Right lobe of liver (tissue), 6 donors: ENCODE data around the gene SEPTIN1. TPM values are rescaled to one million over a fixed set of nuclear protein-coding genes. Genes with fewer than 3 reads are reported as not detected.
A peak's percentile ranks its signal among the peaks of the same experiment; 100 is the strongest.

Experiments
- ATAC-seq, 4 donors: fragments of 200-7000 bp; cut with Tn5 transposase; one replicate each; pipeline ENCODE4 v1.9.1; 2020; ENCODE audit warnings: mild to moderate bottlenecking in 4 of 4, moderate library complexity in 4 of 4
- DNase-seq, 3 donors: peaks; one replicate each; pipeline ENCODE4 v3.0.0-alpha.2; 2020
- H3K27ac ChIP-seq, 3 donors: fragments of 200-600 bp; one replicate each; pipeline ENCODE4 v1.8.0; 2022
- H3K27me3 ChIP-seq, 2 donors: fragments of 200-600 bp; one replicate each; pipeline ENCODE4 v1.8.0; 2022
- H3K36me3 ChIP-seq, 4 donors: fragments of 200-600 bp; sonication (generic) in 1 of 4; one replicate each; pipeline versions ENCODE4 v1.5.1 to v1.8.0; 2017 to 2022; ENCODE audit warnings: control low read depth in 1 of 4
- H3K4me1 ChIP-seq, 4 donors: fragments of 200-600 bp; sonication (generic) in 1 of 4; one replicate each; pipeline versions ENCODE4 v1.5.1 to v1.8.0; 2017 to 2022; ENCODE audit warnings: control low read depth in 1 of 4
- H3K4me3 ChIP-seq, 3 donors: fragments of 200-600 bp; one replicate each; pipeline ENCODE4 v1.8.0; 2022
- H3K9me3 ChIP-seq, 4 donors: fragments of 200-600 bp; sonication (generic) in 1 of 4; one replicate each; pipeline versions ENCODE4 v1.5.1 to v1.8.0; 2017 to 2022; ENCODE audit warnings: control low read depth in 1 of 4
- POLR2A ChIP-seq: fragments of 450-650 bp; IDR thresholded peaks from one replicate; pipeline ENCODE4 v1.6.1; 2017; ENCODE audit warnings: antibody characterized with exemption, mild to moderate bottlenecking
- WGBS: methylation state at CpG from one replicate; pipeline ENCODE4 v1.1.6; 2018; ENCODE audit warnings: low coverage, low lambda C conversion rate; ENCODE audit not compliant: insufficient coverage; ENCODE audit errors: missing lambda C conversion rate; 5-methylcytosine and 5-hydroxymethylcytosine counted together
- intact Hi-C, 2 donors: fragments of 100-400 bp; cut with DNase I; formaldehyde crosslinking; loops; one replicate each; pipeline versions ENCODE4 v1.11.2 to v1.14.1; 2022
- total RNA-seq, 6 experiments: library from RNA; depleted of rRNA in 2 of 6; stranded (reverse); fragments of >200 nt in 2 of 6; fragmentation: NEBNext Ultra II Directional in 3 of 6; extraction: Animal tissue kit (Norgen Biotek cat#: 25700) in 3 of 6; gene quantifications; one replicate each; pipeline versions ENCODE4 v1.1.0 to v1.2.4, GENCODE V29; 2016 to 2023
- TF ChIP-seq, protein P1 (sequence below), 4 donors: fragments of 200-600 bp in 3 of 4; fragments of 450-650 bp in 1 of 4; IDR thresholded peaks; one replicate each; pipeline versions ENCODE4 v1.5.1 to v1.8.0; 2016 to 2022; ENCODE audit warnings: antibody characterized with exemption in 4 of 4, mild to moderate bottlenecking in 2 of 4
- donor health status: DM: no; HTN: yes; CAD: no.
- donor health status: DM: no; HTN: no; CAD: no.
- donor health status: DM: no; HTN: no; CAD: no.
- donor health status: DM: no; HTN: yes; CAD: no.
- donor health status: DM: no; HTN: yes; CAD: no.

SEPTIN1 gene
- total RNA-seq, 6 experiments from 2014 or later: 0.12 to 1.7 (median 0.93) TPM

DNA sequence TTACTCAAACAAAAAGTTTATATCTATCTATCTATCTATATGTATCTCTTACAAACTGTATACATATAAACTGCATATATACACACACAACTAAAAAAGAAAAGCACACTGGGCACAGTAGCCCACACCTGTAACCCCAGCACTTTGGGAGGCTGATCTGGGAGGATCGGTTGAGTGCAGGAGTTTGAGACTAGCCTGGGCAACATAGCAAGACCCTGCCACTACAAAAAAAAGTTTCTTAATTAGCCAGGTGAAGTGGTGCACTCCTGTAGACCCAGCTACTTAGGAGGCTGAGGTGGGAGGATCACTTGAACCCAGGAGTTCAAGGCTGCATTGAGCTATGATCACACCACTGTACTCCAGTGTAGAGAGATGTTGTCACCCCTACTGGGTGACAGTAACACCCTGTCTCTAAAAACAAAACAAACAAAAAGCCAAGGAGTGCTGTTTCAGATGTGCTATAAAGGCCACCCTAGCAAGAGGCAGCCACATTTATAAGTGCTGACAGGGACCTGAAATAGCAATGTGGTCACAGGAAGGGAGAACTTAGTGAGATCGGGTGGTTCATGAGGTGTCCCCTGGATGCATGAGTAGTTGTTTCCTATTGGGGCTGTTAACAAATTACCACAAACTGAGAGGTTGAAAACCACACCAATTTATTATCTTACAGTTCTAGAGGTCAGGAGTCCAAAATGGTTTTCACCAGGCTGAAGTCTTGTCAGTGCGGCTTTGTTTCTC lies 32.1 kb downstream of the SEPTIN1 start:
- H3K4me1 ChIP-seq: peaks cover 0 to 27% (median 11%) of the 10 kb centered on the region in 4 donors
- intact Hi-C loops: no loop called here
- H3K4me3 ChIP-seq: no peak overlapping the region
- peaks cover 0 to 29% (median 4%) of the 10 kb centered on the region in 4 donors for H3K36me3 ChIP-seq
- ATAC-seq (no peak), DNase-seq (peak in 1 of 3 donors; percentile 17)
- TF ChIP-seq POLR2A: no peak
- TF ChIP-seq, protein P1, sequence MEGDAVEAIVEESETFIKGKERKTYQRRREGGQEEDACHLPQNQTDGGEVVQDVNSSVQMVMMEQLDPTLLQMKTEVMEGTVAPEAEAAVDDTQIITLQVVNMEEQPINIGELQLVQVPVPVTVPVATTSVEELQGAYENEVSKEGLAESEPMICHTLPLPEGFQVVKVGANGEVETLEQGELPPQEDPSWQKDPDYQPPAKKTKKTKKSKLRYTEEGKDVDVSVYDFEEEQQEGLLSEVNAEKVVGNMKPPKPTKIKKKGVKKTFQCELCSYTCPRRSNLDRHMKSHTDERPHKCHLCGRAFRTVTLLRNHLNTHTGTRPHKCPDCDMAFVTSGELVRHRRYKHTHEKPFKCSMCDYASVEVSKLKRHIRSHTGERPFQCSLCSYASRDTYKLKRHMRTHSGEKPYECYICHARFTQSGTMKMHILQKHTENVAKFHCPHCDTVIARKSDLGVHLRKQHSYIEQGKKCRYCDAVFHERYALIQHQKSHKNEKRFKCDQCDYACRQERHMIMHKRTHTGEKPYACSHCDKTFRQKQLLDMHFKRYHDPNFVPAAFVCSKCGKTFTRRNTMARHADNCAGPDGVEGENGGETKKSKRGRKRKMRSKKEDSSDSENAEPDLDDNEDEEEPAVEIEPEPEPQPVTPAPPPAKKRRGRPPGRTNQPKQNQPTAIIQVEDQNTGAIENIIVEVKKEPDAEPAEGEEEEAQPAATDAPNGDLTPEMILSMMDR (IDR thresholded peaks at IDR 0.05): no peak
- WGBS: 64% methylated on average over 3 of the region's 3 CpGs
- H3K9me3 ChIP-seq: no peaks in the 10 kb centered on the region
- H3K27ac ChIP-seq: no peak overlapping the region
- no peaks in the 10 kb centered on the region for H3K27me3 ChIP-seq

DNA sequence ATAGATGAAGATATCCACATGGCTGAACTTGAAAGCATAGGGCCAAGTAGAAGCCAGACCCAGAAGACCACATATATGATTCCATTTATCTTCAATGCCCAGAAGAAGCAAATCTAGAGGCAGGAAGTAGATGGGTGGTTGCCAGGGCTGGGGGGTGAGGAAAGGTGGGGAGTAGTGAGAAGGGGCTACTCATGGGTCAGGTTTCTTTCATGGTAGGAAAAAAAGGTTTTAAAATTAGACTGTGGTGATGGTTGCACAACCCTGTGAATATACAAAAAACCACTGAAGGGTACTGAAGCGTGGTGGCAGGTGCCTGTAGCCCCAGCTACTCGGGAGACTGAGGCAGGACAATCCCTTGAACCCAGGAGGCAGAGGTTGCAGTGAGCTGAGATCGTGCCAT lies 32.7 kb downstream of the SEPTIN1 start:
- WGBS: 88% methylated on average over 3 of the region's 3 CpGs
- H3K4me3 ChIP-seq: no peak overlapping the region
- peaks cover 0 to 27% (median 11%) of the 10 kb centered on the region in 4 donors for H3K4me1 ChIP-seq
- H3K36me3 ChIP-seq: peaks cover 0 to 35% (median 5%) of the 10 kb centered on the region in 4 donors
- no peak overlapping the region for H3K27ac ChIP-seq
- H3K27me3 ChIP-seq: no peaks in the 10 kb centered on the region
- TF ChIP-seq POLR2A: no peak
- TF ChIP-seq, protein P1 (IDR thresholded peaks at IDR 0.05): no peak
- DNase-seq: peak in 1 of 3 donors; percentile 39
- ATAC-seq: no peak
- no peaks in the 10 kb centered on the region for H3K9me3 ChIP-seq
- intact Hi-C loops: no loop called here

DNA sequence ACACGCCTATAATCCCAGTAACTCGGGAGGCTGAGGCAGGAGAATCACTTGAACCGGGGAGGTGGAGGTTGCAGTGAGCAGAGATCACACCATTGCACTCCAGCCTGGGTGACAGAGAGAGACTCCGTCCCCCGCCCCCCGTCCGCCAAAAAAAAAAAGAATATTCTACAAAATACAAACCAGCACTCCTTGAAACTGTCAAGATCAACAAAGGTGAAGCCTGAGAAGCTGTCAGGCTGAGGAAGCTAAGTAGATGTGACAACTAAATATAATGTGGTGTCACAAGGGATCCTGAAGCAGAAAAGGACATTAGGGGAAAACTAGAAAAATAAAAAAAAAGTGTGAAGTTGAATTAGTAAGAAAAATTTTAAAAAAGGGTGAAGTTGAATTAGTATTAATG lies 33.4 kb downstream of the SEPTIN1 start:
- peak in 1 of 3 donors; percentile 2 for DNase-seq
- H3K27me3 ChIP-seq: no peaks in the 10 kb centered on the region
- no peak overlapping the region for H3K27ac ChIP-seq
- 88% methylated on average over 6 of the region's 7 CpGs for WGBS
- ATAC-seq: no peak
- TF ChIP-seq, protein P1 (IDR thresholded peaks at IDR 0.05): no peak
- TF ChIP-seq POLR2A: no peak
- no peak overlapping the region for H3K4me3 ChIP-seq
- intact Hi-C loops: no loop called here
- H3K4me1 ChIP-seq: peaks cover 0 to 23% (median 9%) of the 10 kb centered on the region in 4 donors
- H3K9me3 ChIP-seq: no peaks in the 10 kb centered on the region
- peaks cover 0 to 41% (median 5%) of the 10 kb centered on the region in 4 donors for H3K36me3 ChIP-seq

DNA sequence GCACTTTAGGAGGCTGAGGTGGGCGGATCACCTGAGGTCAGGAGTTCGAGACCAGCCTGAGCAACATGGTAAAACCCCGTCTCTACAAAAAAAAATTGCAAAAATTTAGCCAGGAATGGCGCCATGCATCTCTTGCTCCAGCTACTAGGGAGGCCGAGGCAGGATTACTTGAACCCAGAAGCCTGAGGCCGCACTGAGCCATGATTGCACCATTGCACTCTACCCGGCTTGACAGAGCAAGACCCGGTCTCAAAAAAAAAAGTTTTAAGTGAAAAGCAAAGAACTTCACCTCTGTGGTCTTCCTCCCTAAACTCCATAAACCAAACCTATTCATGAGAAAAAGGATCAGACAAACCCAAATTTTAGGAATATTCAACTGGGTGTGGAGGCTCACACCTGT lies 34.2 kb downstream of the SEPTIN1 start:
- no peak for ATAC-seq
- no peak overlapping the region for H3K27ac ChIP-seq
- intact Hi-C loops: no loop called here

More for the DNA sequence above, 34.2 kb downstream of the SEPTIN1 start:
- no peaks in the 10 kb centered on the region for H3K9me3 ChIP-seq
- peaks cover 0 to 23% (median 10%) of the 10 kb centered on the region in 4 donors for H3K4me1 ChIP-seq
- TF ChIP-seq, protein P1 (IDR thresholded peaks at IDR 0.05): no peak
- no peak for TF ChIP-seq POLR2A
- 93% methylated on average over 8 of the region's 8 CpGs for WGBS
- H3K36me3 ChIP-seq: peaks cover 0 to 41% (median 6%) of the 10 kb centered on the region in 4 donors
- peak in 1 of 3 donors; percentile 31 for DNase-seq
- H3K27me3 ChIP-seq: no peaks in the 10 kb centered on the region
- no peak overlapping the region for H3K4me3 ChIP-seq
